ENCODE results near the gene BPNT1. TPM values are rescaled to one million over a fixed set of nuclear protein-coding genes. Genes with fewer than 3 reads are reported as not detected.

The BPNT1 gene
- total RNA-seq, 1 donor from 2014 or later = 17.6 TPM

GRCh38 chr1:220124542-220124941 is 35.0 kb upstream of the BPNT1 start:
- no peak for TF ChIP-seq CTCF (IDR thresholded peaks at IDR 0.05; ENCODE audit: insufficient read depth, low read length, severe bottlenecking)
- FAIRE-seq (no peak), DNase-seq (ENCODE audit: low read depth) (no peak)
- Histone ChIP-seq H3K36me3 (ENCODE audit: control insufficient read depth, insufficient read depth, low read length) (peaks cover 3% of the 10 kb centered on the region), H3K4me3 (ENCODE audit: low read depth, low read length) (no peak overlapping the region), H3K27me3 (ENCODE audit: control insufficient read depth, insufficient read depth, low read length) (no peaks in the 10 kb centered on the region)

GRCh38 chr1:220123889-220124288 is 34.3 kb upstream of the BPNT1 start:
- Histone ChIP-seq H3K4me3 (ENCODE audit: low read depth, low read length) (no peak overlapping the region), H3K36me3 (ENCODE audit: control insufficient read depth, insufficient read depth, low read length) (peaks cover 3% of the 10 kb centered on the region), H3K27me3 (ENCODE audit: control insufficient read depth, insufficient read depth, low read length) (no peaks in the 10 kb centered on the region)
- no peak for FAIRE-seq
- TF ChIP-seq CTCF (IDR thresholded peaks at IDR 0.05; ENCODE audit: insufficient read depth, low read length, severe bottlenecking) = peak; percentile 19
- no peak for DNase-seq (ENCODE audit: low read depth)

GRCh38 chr1:220123066-220123465 is 33.5 kb upstream of the BPNT1 start:
- no peak overlapping the region for H3K4me3 ChIP-seq (ENCODE audit: low read depth, low read length)
- H3K27me3 ChIP-seq (ENCODE audit: control insufficient read depth, insufficient read depth, low read length) = no peaks in the 10 kb centered on the region
- no peak for DNase-seq (ENCODE audit: low read depth)
- no peak for FAIRE-seq
- peaks cover 3% of the 10 kb centered on the region for H3K36me3 ChIP-seq (ENCODE audit: control insufficient read depth, insufficient read depth, low read length)
- no peak for TF ChIP-seq CTCF (IDR thresholded peaks at IDR 0.05; ENCODE audit: insufficient read depth, low read length, severe bottlenecking)

GRCh38 chr1:220121791-220122530 is 32.4 kb upstream of the BPNT1 start:
- DNase-seq (ENCODE audit: low read depth) (no peak), FAIRE-seq (no peak)
- H3K36me3 ChIP-seq (ENCODE audit: control insufficient read depth, insufficient read depth, low read length) = peaks cover 2% of the 10 kb centered on the region
- H3K27me3 ChIP-seq (ENCODE audit: control insufficient read depth, insufficient read depth, low read length) = no peaks in the 10 kb centered on the region
- H3K4me3 ChIP-seq (ENCODE audit: low read depth, low read length) = no peak overlapping the region
- TF ChIP-seq CTCF (IDR thresholded peaks at IDR 0.05; ENCODE audit: insufficient read depth, low read length, severe bottlenecking) = no peak

- no peak for TF ChIP-seq CTCF (IDR thresholded peaks at IDR 0.05; ENCODE audit: insufficient read depth, low read length, severe bottlenecking)
- no peak for FAIRE-seq
- DNase-seq (ENCODE audit: low read depth) = peak; percentile 63
- Histone ChIP-seq H3K36me3 (ENCODE audit: control insufficient read depth, insufficient read depth, low read length) (peaks cover 3% of the 10 kb centered on the region), H3K27me3 (ENCODE audit: control insufficient read depth, insufficient read depth, low read length) (no peaks in the 10 kb centered on the region), H3K4me3 (ENCODE audit: low read depth, low read length) (no peak overlapping the region)
Observed at GRCh38 chr1:220119043-220119512, 29.5 kb upstream of the BPNT1 start.

All from bronchial epithelial cell (primary cell).